C4-2B (cell line): ENCODE data around the gene PIGK.

ENCODE experiments used
- CTCF ChIP-seq: fragments of 450-650 bp; conservative IDR thresholded peaks from 2 replicates; pipeline ENCODE4 v1.5.1; 2017; ENCODE audit warnings: mild to moderate bottlenecking
- ZFX ChIP-seq: fragments of 450-650 bp; IDR thresholded peaks from 2 replicates; pipeline ENCODE4 v1.6.1; 2017

GRCh38 chr1:77081834-77082233 lies 137.4 kb downstream of the PIGK start:
- TF ChIP-seq CTCF (no peak), ZFX (no peak)
